Naive thymus-derived CD4-positive, alpha-beta T cell (primary cell): ENCODE results near the gene SLC13A3. TPM values are rescaled to one million over a fixed set of nuclear protein-coding genes. Genes with fewer than 3 reads are reported as not detected.

Experiments used
- ATAC-seq: fragments of 150-1000 bp; cut with Tn5 transposase; 2 replicates; pipeline ENCODE4 v1.10.0; 2021; ENCODE audit warnings: mild to moderate bottlenecking, moderate library complexity
- CTCF ChIA-PET: fragments of 350-600 bp; sonication (Branson Sonifier 250); formaldehyde crosslinking; loops from one replicate; lab custom pipeline; 2021; ENCODE audit warnings: antibody characterized with exemption; lab: Charles Lee
- POLR2A ChIA-PET: fragments of 350-600 bp; sonication (Branson Sonifier 250); formaldehyde crosslinking; loops from one replicate; lab custom pipeline; 2021; ENCODE audit warnings: antibody characterized with exemption, inconsistent platforms; lab: Charles Lee
- DNase-seq, 9 donors: peaks; one replicate each; pipeline versions ENCODE4 v3.0.0 to v3.0.0-alpha.2; 2020 to 2022; ENCODE audit warnings: mixed read lengths in 1 of 9
- H3K27ac ChIP-seq: one replicate; pipeline ENCODE4 v1.7.0; 2013; ENCODE audit warnings: mild to moderate bottlenecking, low read depth, low read length, moderate library complexity
- H3K27me3 ChIP-seq, 2 donors: one replicate each; pipeline ENCODE4 v1.7.0; 2013; ENCODE audit warnings: low read length in 2 of 2, mild to moderate bottlenecking in 2 of 2, moderate library complexity in 2 of 2; ENCODE audit not compliant: control insufficient read depth in 2 of 2, insufficient read depth in 2 of 2
- H3K36me3 ChIP-seq, 3 experiments: 1 replicate in 2 of 3; 2 replicates in 1 of 3; pipeline ENCODE4 v1.7.0; 2013; ENCODE audit warnings: low read length in 3 of 3, mild to moderate bottlenecking in 3 of 3, moderate library complexity in 1 of 3; ENCODE audit not compliant: insufficient read depth in 3 of 3, control insufficient read depth in 2 of 3
- H3K4me1 ChIP-seq, 2 donors: one replicate each; pipeline ENCODE4 v1.7.0; 2013; ENCODE audit warnings: low read length in 2 of 2, mild to moderate bottlenecking in 2 of 2, moderate library complexity in 1 of 2; ENCODE audit not compliant: control insufficient read depth in 2 of 2, insufficient read depth in 2 of 2
- H3K4me3 ChIP-seq: 2 replicates; pipeline ENCODE4 v1.7.0; 2013; ENCODE audit warnings: mild to moderate bottlenecking, low read length
- H3K9me3 ChIP-seq, 3 experiments: 1 replicate in 2 of 3; 2 replicates in 1 of 3; pipeline ENCODE4 v1.7.0; 2013; ENCODE audit warnings: low read length in 3 of 3; ENCODE audit not compliant: control insufficient read depth in 2 of 3
- H3K27ac Mint-ChIP-seq, 9 donors: one replicate each; pipeline ENCODE4 v1.8.0; 2020 to 2022; ENCODE audit warnings: mixed read lengths in 9 of 9, mild to moderate bottlenecking in 8 of 9, moderate library complexity in 5 of 9, inconsistent platforms in 2 of 9
- H3K27me3 Mint-ChIP-seq, 5 donors: one replicate each; pipeline ENCODE4 v1.8.0; 2021 to 2022; ENCODE audit warnings: mixed read lengths in 5 of 5, mild to moderate bottlenecking in 1 of 5
- H3K36me3 Mint-ChIP-seq, 5 donors: one replicate each; pipeline ENCODE4 v1.8.0; 2020 to 2022; ENCODE audit warnings: mixed read lengths in 5 of 5, mild to moderate bottlenecking in 3 of 5, inconsistent platforms in 1 of 5
- H3K4me1 Mint-ChIP-seq, 7 donors: one replicate each; pipeline ENCODE4 v1.8.0; 2020 to 2022; ENCODE audit warnings: mixed read lengths in 7 of 7, mild to moderate bottlenecking in 3 of 7, inconsistent platforms in 1 of 7
- H3K4me3 Mint-ChIP-seq, 10 donors: one replicate each; pipeline ENCODE4 v1.8.0; 2020 to 2022; ENCODE audit warnings: mild to moderate bottlenecking in 10 of 10, mixed read lengths in 10 of 10, moderate library complexity in 6 of 10, inconsistent platforms in 2 of 10
- H3K9me3 Mint-ChIP-seq, 11 donors: one replicate each; pipeline ENCODE4 v1.8.0; 2020 to 2022; ENCODE audit warnings: mixed read lengths in 11 of 11, mild to moderate bottlenecking in 4 of 11, inconsistent platforms in 1 of 11, moderate library complexity in 1 of 11
- intact Hi-C, 2 donors: fragments of 100-400 bp; cut with micrococcal nuclease; formaldehyde crosslinking; loops; one replicate each; pipeline ENCODE4 v1.15.1; 2023
- polyA plus RNA-seq, 2 donors: library from polyadenylated mRNA; unstranded; fragments of 300-500 nt; fragmentation: Illumina TruSeq; gene quantifications; one replicate each; pipeline ENCODE4 v1.2.3, GENCODE V29; 2021
- total RNA-seq, 6 experiments: library from RNA in 5 of 6; stranded (reverse) in 5 of 6; gene quantifications; 1 replicate in 5 of 6; 2 replicates in 1 of 6; pipeline ENCODE4 v1.2.3 and lab custom pipeline; 2021 to 2026

Gene SLC13A3
- total and polyA plus RNA-seq, 7 experiments from 2014 or later: 0.16 to 0.41 (median 0.30) TPM; not detected in 3

DNA sequence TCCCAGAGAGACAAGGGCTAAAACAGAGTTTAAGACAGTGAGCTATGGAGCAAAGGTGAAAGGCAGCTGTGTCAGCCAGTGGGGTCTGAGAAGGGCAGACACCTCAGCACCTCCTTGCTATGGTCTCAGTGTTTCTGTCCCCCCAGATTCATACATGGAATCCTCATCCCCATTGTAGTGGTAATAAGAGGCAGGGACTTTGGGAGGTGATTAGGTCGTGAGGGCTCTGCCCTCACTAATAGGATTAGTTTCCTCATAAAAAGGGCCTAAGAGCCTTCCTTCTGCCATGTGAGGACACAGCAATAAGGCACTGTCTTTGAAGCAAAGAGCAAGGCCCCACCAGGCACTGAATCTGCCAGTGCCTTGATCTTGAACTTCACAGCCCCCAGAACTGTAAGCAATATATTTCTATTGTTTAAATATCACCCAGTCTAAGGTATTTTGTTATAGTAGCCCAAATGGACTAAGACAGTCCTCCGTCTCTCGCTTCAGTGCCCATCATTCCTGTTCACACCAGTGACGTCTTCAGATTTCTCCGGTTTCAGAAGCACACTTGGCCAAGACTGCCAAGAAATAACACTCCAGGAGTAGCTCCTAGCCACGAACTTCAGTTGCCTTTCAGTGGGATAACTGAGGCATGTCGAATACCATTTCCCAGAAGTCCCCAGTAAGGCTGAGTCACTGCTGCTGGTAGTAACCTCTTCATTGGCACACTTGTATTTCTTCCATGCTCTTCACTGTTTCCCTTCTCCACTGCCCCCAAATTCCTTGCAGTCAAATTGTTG is 32.8 kb downstream of the SLC13A3 start:
- ATAC-seq: no peak
- H3K9me3 Mint-ChIP-seq: peaks cover 0 to 12% (median 3%) of the 10 kb centered on the region in 11 donors
- H3K4me1 Mint-ChIP-seq: no peaks in the 10 kb centered on the region
- DNase-seq: no peak
- Histone ChIP-seq H3K4me1 (no peaks in the 10 kb centered on the region), H3K27ac (no peak overlapping the region), H3K36me3 (no peaks in the 10 kb centered on the region), H3K4me3 (no peak overlapping the region), H3K9me3 (no peaks in the 10 kb centered on the region), H3K27me3 (no peaks in the 10 kb centered on the region)
- no peak overlapping the region for H3K4me3 Mint-ChIP-seq
- ChIA-PET CTCF (no interaction called here), POLR2A (no interaction called here)
- H3K27ac Mint-ChIP-seq: no peak overlapping the region
- H3K36me3 Mint-ChIP-seq: peaks cover 0 to 3% (median 0%) of the 10 kb centered on the region in 5 donors
- intact Hi-C loops: no loop called here
- peaks cover 0 to 43% (median 26%) of the 10 kb centered on the region in 5 donors for H3K27me3 Mint-ChIP-seq

DNA sequence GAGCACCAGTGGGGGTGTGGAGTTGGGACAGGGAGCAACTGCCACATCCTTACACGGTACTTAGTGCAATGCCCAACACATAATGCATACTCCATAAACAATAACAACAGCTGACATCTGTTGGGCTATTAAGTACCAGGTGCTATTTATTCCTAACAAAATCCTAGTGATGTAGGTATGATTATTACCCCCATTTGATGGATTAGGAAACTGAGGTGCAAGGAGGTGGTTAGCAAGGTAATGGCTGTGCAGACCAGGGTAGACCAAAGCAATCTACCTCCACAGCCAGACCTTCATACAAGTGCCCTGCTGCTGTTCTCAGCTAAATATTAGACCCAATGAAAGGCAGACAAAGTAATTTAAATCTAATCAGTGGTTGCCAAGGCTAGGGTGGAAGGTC is 36.8 kb downstream of the SLC13A3 start:
- POLR2A ChIA-PET: no interaction called here
- H3K36me3 ChIP-seq: no peaks in the 10 kb centered on the region
- H3K27me3 ChIP-seq: no peaks in the 10 kb centered on the region
- Mint-ChIP-seq H3K4me1 (peaks cover 0 to 2% (median 0%) of the 10 kb centered on the region in 7 donors), H3K9me3 (peaks cover 0 to 7% (median 0%) of the 10 kb centered on the region in 11 donors), H3K4me3 (no peak overlapping the region), H3K36me3 (peaks cover 0 to 6% (median 0%) of the 10 kb centered on the region in 5 donors), H3K27ac (no peak overlapping the region), H3K27me3 (peaks cover 4 to 29% (median 23%) of the 10 kb centered on the region in 5 donors)
- no peak for DNase-seq
- CTCF ChIA-PET: no interaction called here
- no peak for ATAC-seq
- no peak overlapping the region for H3K4me3 ChIP-seq
- no peaks in the 10 kb centered on the region for H3K4me1 ChIP-seq
- H3K27ac ChIP-seq: no peak overlapping the region
- intact Hi-C loops: no loop called here
- no peaks in the 10 kb centered on the region for H3K9me3 ChIP-seq

DNA sequence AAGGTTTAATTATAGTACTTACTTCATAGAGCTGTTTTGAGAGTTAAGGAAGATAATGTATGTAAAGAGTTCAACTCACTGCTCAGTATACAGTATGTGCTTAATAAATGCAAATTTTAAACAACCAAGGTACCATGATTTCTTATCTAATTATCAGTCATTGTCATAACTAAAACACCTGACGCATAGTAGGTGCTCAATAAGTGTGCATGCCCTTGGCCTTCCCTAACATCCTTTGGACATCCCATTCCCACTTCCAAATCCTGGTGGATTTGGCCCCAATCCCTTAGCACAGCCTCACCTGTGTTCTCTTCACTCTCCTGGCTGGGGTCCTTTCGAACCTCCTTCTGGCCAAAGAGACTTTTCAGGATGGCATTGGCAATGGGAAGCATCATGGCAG is 41.1 kb downstream of the SLC13A3 start:
- H3K27me3 Mint-ChIP-seq: peaks cover 0 to 19% (median 15%) of the 10 kb centered on the region in 5 donors
- intact Hi-C loops: no loop called here
- H3K4me1 Mint-ChIP-seq: peaks cover 0 to 2% (median 0%) of the 10 kb centered on the region in 7 donors
- Histone ChIP-seq H3K4me1 (no peaks in the 10 kb centered on the region), H3K4me3 (no peak overlapping the region), H3K36me3 (no peaks in the 10 kb centered on the region), H3K9me3 (no peaks in the 10 kb centered on the region), H3K27ac (no peak overlapping the region), H3K27me3 (no peaks in the 10 kb centered on the region)
- CTCF ChIA-PET: no interaction called here
- no peak overlapping the region for H3K27ac Mint-ChIP-seq
- H3K4me3 Mint-ChIP-seq: no peak overlapping the region
- DNase-seq (no peak), ATAC-seq (no peak)
- peaks cover 0 to 4% (median 0%) of the 10 kb centered on the region in 5 donors for H3K36me3 Mint-ChIP-seq
- POLR2A ChIA-PET: no interaction called here
- H3K9me3 Mint-ChIP-seq: peaks cover 0 to 4% (median 0%) of the 10 kb centered on the region in 11 donors

DNA sequence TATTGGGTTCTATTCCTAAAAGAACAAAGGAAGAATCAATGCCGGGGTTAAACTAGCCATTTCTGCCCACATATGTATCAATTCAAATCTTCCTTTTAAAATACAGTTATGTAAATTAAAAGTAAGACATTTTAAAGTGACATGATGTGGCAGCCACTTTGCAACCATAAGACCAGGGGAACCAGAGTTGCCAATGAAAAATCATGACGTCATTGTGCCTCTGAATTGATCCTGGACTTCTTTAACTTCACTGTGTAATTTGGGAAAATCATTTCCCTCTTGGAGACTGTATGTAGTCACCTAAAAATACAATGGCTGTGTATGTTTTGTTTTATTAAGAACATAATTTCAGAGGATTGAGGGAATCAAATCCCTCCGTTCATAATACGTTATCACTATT is 42.2 kb downstream of the SLC13A3 start:
- ATAC-seq: no peak
- peaks cover 0 to 4% (median 0%) of the 10 kb centered on the region in 11 donors for H3K9me3 Mint-ChIP-seq
- CTCF ChIA-PET: no interaction called here
- H3K27me3 Mint-ChIP-seq: peaks cover 0 to 15% (median 13%) of the 10 kb centered on the region in 5 donors
- no peaks in the 10 kb centered on the region for H3K9me3 ChIP-seq
- H3K36me3 Mint-ChIP-seq: peaks cover 0 to 4% (median 0%) of the 10 kb centered on the region in 5 donors
- no peak for DNase-seq
- H3K27me3 ChIP-seq: no peaks in the 10 kb centered on the region
- no peaks in the 10 kb centered on the region for H3K4me1 ChIP-seq
- no peak overlapping the region for H3K27ac Mint-ChIP-seq
- H3K27ac ChIP-seq: no peak overlapping the region
- intact Hi-C loops: no loop called here
- H3K4me3 ChIP-seq: no peak overlapping the region
- H3K36me3 ChIP-seq: no peaks in the 10 kb centered on the region
- POLR2A ChIA-PET: no interaction called here
- peaks cover 0 to 2% (median 0%) of the 10 kb centered on the region in 7 donors for H3K4me1 Mint-ChIP-seq
- H3K4me3 Mint-ChIP-seq: no peak overlapping the region

DNA sequence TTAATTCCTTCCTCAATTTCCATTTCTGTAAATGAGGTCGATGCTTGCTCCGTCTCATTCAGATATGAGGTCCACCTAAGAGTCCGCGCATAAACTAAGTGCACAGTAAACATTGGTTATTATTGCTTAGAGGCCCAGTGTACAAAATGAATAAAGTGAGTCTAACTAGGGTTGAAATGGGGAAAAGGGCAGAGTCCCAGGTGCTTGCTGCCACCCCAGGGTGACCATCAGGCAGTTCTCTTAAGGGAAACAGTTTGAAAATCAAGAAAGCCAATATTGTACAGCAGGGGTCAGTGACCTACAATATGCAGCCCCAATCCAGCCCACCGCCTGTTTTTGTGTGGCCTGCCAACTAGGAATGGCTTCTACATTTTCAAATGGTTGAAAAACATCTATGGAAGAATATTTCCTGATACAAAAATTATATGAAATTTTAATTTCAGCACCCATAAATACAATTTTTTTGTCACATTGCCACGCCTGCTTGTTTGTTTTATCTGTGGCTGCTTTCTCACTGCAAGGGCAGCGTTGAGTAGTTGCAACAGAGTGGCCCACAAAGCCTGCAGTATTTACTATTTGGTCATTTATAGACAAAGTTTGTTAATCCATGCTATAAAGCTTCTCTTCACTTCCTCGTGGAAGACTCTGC is 43.3 kb downstream of the SLC13A3 start:
- Mint-ChIP-seq H3K36me3 (peaks cover 0 to 4% (median 0%) of the 10 kb centered on the region in 5 donors), H3K4me1 (peaks cover 0 to 3% (median 0%) of the 10 kb centered on the region in 7 donors), H3K27me3 (peaks cover 0 to 15% (median 10%) of the 10 kb centered on the region in 5 donors), H3K4me3 (no peak overlapping the region), H3K9me3 (peaks cover 0 to 4% (median 0%) of the 10 kb centered on the region in 11 donors), H3K27ac (no peak overlapping the region)
- POLR2A ChIA-PET: no interaction called here
- no peaks in the 10 kb centered on the region for H3K36me3 ChIP-seq
- no peak overlapping the region for H3K27ac ChIP-seq
- no peak overlapping the region for H3K4me3 ChIP-seq
- H3K27me3 ChIP-seq: no peaks in the 10 kb centered on the region
- intact Hi-C loops: loop anchor here in 1 of 2 donors (1.0 kb wide), 1 partner anchor 9 kb away; no protein-coding TSS in a partner anchor
- DNase-seq: no peak
- H3K9me3 ChIP-seq: no peaks in the 10 kb centered on the region
- CTCF ChIA-PET: no interaction called here
- no peaks in the 10 kb centered on the region for H3K4me1 ChIP-seq
- no peak for ATAC-seq

DNA sequence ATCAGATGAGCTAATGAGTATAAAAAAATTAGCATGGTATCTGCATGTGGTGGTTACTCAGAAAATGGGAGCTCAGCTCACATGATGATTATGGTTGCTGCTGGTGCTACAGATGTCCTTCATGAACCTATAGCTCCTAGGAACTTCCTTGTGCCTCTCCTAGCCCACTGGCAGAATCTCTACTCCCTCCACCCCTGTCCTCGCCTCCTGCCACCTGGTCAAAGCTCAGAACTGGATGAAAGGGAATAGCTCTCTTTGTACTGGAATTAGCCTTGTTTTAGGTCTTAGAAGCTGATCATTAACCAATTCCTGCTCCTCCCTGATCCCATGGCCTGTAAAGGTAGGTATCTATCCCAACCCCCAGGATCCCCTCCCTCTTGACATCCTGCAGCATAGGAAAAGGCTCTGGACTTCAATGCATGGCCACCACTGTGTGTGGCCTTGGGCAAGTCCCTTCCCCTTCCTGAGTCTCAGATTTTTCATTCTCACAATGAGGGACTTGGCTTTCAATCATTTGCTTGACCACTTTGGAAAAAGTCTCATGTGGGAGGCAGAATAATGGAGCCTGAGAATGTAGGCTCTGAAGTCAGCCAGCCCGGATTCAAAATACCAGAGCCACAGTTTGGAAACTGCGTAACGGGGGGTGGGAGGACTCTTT is 43.9 kb downstream of the SLC13A3 start:
- H3K4me1 ChIP-seq: no peaks in the 10 kb centered on the region
- H3K27ac ChIP-seq: no peak overlapping the region
- H3K36me3 ChIP-seq: no peaks in the 10 kb centered on the region
- ATAC-seq: no peak
- peaks cover 0 to 12% (median 10%) of the 10 kb centered on the region in 5 donors for H3K27me3 Mint-ChIP-seq
- no peak overlapping the region for H3K4me3 Mint-ChIP-seq
- ChIA-PET POLR2A (no interaction called here), CTCF (no interaction called here)
- H3K4me1 Mint-ChIP-seq: peaks cover 0 to 3% (median 0%) of the 10 kb centered on the region in 7 donors
- no peaks in the 10 kb centered on the region for H3K9me3 ChIP-seq
- no peak overlapping the region for H3K4me3 ChIP-seq
- H3K36me3 Mint-ChIP-seq: peaks cover 0 to 4% (median 0%) of the 10 kb centered on the region in 5 donors
- intact Hi-C loops: loop anchor here in 1 of 2 donors (1.0 kb wide), 1 partner anchor 8 kb away; no protein-coding TSS in a partner anchor
- no peaks in the 10 kb centered on the region for H3K27me3 ChIP-seq
- H3K27ac Mint-ChIP-seq: no peak overlapping the region
- no peak for DNase-seq
- H3K9me3 Mint-ChIP-seq: peaks cover 0 to 4% (median 0%) of the 10 kb centered on the region in 11 donors
